NCI-H2081 treated with DMSO at 0.1 percent for 48 hours (cell line): ENCODE data around the gene PITPNM1.
"Not testable (repeated sequence)": the region's sequence is repeated elsewhere in the genome, so short reads cannot be mapped to it uniquely, and the experiment has no call there.

Source experiments
- DNase-seq: peaks from one replicate; lab custom pipeline; 2025; lab: John Stamatoyannopoulos, UW

The PITPNM1 gene

DNA sequence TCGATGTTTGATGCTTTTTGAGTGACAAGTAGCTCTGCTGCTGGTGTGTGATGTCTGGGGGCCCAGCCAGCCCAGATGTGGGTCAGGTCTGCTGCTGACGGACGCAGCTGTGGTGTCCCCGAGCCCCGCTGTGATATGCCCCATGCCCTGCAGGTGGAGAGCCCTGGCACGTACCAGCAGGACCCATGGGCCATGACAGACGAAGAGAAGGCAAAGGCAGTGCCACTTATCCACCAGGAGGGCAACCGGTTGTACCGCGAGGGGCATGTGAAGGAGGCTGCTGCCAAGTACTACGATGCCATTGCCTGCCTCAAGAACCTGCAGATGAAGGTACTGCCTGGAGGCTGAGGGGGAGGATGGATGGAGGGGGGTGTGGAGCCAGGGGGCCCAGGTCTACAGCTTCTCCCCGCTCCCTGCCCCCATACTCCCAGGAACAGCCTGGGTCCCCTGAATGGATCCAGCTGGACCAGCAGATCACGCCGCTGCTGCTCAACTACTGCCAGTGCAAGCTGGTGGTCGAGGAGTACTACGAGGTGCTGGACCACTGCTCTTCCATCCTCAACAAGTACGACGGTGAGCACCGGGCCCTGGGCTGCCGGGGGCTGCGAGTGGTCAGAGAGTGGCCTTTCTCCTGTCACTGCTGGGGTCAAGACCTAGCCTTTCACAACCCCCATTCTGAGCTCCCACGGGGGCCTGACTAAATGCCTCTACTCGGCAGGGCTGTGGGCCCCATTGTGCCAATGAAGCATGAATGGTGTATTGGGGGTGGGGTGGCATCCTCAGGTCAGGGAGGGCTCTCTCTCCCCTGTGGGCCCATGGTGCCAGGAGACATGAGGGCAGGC lies 15.1 kb downstream of the PITPNM1 start:
- no peak for DNase-seq

- no peak for DNase-seq
Observed at GRCh38 chr11:67489203-67489884, 15.8 kb downstream of the PITPNM1 start.

DNA sequence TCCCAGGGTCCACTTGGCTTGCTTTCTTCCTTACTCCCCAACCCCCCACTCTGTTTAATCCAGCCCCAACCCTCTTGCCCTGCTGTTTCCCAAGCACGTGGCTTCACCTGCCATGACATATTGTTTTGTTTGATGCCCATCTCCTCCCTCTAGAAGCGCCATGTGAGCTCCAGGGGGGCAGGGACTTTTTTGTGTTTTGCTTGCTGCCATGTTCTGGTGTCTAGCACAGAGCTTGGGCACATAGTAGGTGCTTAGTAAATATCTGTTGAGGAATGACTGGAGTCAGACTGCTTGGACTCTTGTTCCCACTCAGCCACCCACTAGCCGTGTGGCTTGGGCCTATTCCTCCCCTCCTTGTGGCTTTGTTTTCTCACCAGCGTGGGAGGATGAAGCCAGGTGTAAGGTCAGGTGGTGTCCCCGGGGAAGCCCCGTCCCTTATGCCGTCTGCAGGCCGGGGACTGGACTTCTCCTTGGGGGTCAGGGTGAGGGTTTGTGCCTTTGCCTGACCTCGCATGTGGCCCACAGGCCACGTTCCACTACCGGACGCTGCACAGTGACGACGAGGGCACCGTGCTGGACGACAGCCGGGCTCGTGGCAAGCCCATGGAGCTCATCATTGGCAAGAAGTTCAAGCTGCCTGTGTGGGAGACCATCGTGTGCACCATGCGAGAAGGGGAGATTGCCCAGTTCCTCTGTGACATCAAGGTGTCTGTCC lies 18.5 kb downstream of the PITPNM1 start:
- no peak for DNase-seq

GRCh38 chr11:67485873-67486361 lies 19.2 kb downstream of the PITPNM1 start:
- DNase-seq, result not testable (repeated sequence)

DNA sequence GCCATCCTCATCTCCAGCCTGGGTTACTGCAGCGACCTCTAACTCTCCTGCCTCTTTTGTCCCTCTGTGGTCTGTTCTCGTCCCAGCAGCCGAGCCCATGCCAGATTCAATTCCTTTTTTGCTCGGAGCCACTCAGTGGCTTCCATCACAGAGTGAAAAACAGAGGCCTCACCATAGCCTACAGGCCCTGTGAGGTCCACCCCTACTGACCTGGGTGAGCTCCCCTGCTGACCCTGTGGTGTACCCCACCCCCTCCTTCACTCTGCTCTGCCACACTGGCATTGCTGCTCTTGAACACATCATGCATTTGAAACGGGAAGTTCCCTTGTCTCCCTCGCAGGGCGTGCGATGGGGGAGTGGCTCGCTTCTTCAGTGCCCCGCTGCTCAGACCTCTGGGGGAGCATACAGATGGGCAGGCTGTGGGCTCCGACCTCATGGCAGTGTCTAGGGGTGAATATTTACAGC lies 20.3 kb downstream of the PITPNM1 start:
- DNase-seq, result no peak

- no peak for DNase-seq
Observed at GRCh38 chr11:67483831-67484665, 21.1 kb downstream of the PITPNM1 start.

GRCh38 chr11:67482827-67483798 lies 22.1 kb downstream of the PITPNM1 start, which contains the start of gene AIP:
TSS of gene AIP (plus strand) at chr11:67483026. CDS start at chr11:67483159, 133 bp downstream.
- DNase-seq, result peak; percentile 92

DNA sequence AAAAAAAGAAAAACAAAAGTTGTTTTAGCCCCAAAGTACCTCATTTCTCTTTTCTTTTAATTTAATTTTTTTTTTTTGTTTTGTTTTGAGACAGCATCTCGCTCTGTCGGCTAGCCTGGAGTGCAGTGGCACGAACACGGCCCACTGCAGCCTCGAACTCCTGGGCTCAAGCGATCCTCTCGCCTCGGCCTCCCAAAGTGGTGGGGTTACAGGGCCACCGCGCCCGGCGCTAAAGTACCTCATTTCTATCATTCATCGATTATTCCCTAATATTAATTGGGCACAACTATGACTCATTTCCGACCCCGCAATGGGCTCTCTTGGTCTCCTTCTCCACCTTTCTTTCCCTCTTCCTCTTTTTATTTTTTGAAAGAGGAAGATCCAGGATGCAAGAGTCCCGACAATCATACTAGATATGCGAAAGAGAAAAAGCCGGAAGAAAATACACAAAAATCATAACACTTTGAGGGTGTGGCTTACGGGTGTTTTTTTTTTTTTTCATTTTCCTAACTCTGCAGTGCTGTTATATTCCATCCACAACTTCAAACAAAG lies 22.8 kb downstream of the PITPNM1 start:
- no peak for DNase-seq

DNA sequence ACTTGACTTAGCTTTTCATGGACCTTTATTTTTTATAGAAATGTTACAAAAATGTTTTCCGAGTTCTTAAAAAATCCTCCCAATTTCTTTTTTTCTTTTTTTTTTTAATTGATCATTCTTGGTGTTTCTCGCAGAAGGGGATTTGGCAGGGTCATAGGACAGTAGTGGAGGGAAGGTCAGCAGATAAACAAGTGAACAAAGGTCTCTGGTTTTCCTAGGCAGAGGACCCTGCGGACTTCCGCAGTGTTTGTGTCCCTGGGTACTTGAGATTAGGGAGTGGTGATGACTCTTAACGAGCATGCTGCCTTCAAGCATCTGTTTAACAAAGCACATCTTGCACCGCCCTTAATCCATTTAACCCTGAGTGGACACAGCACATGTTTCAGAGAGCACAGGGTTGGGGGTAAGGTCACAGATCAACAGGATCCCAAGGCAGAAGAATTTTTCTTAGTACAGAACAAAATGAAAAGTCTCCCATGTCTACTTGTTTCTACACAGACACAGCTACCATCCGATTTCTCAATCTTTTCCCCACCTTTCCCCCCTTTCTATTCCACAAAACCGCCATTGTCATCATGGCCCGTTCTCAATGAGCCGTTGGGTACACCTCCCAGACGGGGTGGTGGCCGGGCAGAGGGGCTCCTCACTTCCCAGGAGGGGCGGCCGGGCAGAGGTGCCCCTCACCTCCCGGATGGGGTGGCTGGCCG lies 27.7 kb downstream of the PITPNM1 start:
- not testable (repeated sequence) for DNase-seq

GRCh38 chr11:67476692-67477091 lies 28.5 kb downstream of the PITPNM1 start:
- not testable (repeated sequence) for DNase-seq

GRCh38 chr11:67472882-67473281 lies 32.3 kb downstream of the PITPNM1 start:
- no peak for DNase-seq

DNA sequence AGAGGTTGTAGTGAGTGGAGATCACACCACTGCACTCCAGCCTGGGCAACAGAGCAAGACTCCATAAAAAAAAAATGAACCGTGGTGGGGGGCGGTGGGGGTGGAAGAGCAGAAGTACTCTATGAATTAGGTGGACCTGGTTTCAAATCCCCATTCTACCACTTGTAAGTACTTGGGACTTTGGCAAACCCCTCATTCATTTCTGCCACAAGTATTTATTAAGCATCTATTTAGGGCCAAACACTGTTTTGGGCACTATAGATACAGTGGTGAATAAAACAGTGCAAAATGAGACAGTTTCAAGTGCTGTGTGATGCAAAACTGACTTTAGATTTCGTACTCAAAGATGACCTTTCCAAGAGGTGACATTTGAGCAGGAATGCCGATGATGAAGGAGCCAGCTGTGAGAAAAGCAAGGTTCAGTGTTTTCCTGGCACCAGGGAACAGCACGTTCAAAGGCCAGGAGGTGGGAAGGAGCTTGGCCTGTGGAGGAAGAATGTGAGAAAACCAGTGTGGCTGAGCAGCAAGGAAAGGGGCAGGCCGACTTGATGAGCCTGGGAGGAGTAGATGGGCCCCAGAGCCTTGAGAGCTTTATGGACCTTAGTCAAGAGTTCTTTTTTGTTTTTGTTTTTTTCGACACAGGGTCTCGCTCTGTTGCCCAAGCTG lies 34.7 kb downstream of the PITPNM1 start:
- DNase-seq, result no peak

DNA sequence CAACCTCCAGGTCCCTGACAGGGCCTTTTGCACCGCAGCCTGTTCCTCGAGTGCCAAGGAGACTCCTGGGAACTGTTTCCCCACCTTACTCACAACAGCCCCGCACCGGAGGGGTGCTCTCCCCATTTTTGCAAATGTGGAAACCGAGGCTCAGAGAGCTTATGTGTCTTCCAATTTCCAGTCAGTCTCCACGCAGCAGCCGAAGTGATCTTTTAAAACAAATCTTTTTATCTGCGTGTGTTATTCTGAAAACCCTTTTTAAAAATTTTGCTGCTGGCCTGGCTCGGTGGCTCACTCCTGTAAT lies 35.7 kb downstream of the PITPNM1 start:
- no peak for DNase-seq

- DNase-seq, result peak; percentile 50
Observed at GRCh38 chr11:67468759-67469507, 36.2 kb downstream of the PITPNM1 start, which contains the start of gene TMEM134. TSS of gene TMEM134 (minus strand) at chr11:67469251. CDS start at chr11:67469192, 59 bp downstream.

GRCh38 chr11:67468456-67468758 lies 36.8 kb downstream of the PITPNM1 start:
- DNase-seq, result no peak

DNA sequence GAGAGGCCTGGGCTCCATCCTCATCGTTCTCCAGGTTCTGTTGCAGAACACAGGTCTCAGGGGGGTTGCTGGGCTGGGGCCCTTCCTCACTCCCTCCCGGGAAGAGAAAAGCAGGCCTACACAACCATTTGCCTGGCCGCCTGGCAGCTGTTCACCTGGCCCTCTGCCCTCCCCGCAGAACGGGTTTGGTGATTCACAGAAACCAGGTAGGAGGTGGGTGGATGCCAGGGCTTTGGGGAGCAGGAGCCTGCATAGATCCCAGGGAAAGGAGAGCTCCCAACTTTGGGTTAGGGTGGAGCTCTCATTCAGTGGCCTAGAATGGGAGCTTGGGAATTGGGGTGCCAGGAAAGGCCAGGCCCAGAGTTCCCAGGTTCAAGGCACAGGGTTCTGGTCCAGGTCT lies 37.1 kb downstream of the PITPNM1 start:
- no peak for DNase-seq

- DNase-seq, result no peak
Observed at GRCh38 chr11:67466962-67467771, 38.0 kb downstream of the PITPNM1 start.
